Neural progenitor cell (in vitro differentiated cells): ENCODE data around the gene HOXB7. TPM values are rescaled to one million over a fixed set of nuclear protein-coding genes. Genes with fewer than 3 reads are reported as not detected.

Source experiments
- DNase-seq: peaks from one replicate; pipeline ENCODE4 v3.0.0-alpha.2; 2016; ENCODE audit warnings: low spot score
- H2AFZ ChIP-seq: fragments of 200-600 bp; sonication (generic); replicated peaks from 2 replicates; pipeline ENCODE4 v1.6.1; 2016; ENCODE audit warnings: antibody characterized with exemption
- H3F3A ChIP-seq: fragments of 200-600 bp; sonication (generic); 2 replicates; pipeline ENCODE4 v1.6.1; 2016; ENCODE audit warnings: antibody characterized with exemption, low read depth
- H3K27ac ChIP-seq: fragments of 200-600 bp; sonication (generic); 2 replicates; pipeline ENCODE4 v1.5.1; 2016; ENCODE audit warnings: mild to moderate bottlenecking
- H3K27me3 ChIP-seq: fragments of 200-600 bp; sonication (generic); 2 replicates; pipeline ENCODE4 v1.6.1; 2016; ENCODE audit warnings: mild to moderate bottlenecking, moderate library complexity
- H3K36me3 ChIP-seq: fragments of 200-600 bp; sonication (generic); 2 replicates; pipeline ENCODE4 v1.5.1; 2016
- H3K4me1 ChIP-seq: fragments of 200-600 bp; sonication (generic); 2 replicates; pipeline ENCODE4 v1.6.1; 2016; ENCODE audit warnings: mixed run types
- H3K4me2 ChIP-seq: fragments of 200-600 bp; sonication (generic); 2 replicates; pipeline ENCODE4 v1.6.1; 2016
- H3K4me3 ChIP-seq: fragments of 200-600 bp; sonication (generic); 2 replicates; pipeline ENCODE4 v1.5.1; 2016
- H3K79me2 ChIP-seq: fragments of 200-600 bp; sonication (generic); 2 replicates; pipeline ENCODE4 v1.6.1; 2016; ENCODE audit warnings: low read depth
- H3K9ac ChIP-seq: fragments of 200-600 bp; sonication (generic); 2 replicates; pipeline ENCODE4 v1.6.1; 2016
- H3K9me3 ChIP-seq: fragments of 200-600 bp; sonication (generic); 2 replicates; pipeline ENCODE4 v1.5.1; 2016; ENCODE audit warnings: low read depth
- H4K20me1 ChIP-seq: fragments of 200-600 bp; sonication (generic); 2 replicates; pipeline ENCODE4 v1.6.1; 2016; ENCODE audit warnings: low read depth
- H3K27ac Mint-ChIP-seq: 3 replicates; pipeline ENCODE4 v1.8.0; 2021; ENCODE audit warnings: mixed read lengths
- H3K27me3 Mint-ChIP-seq: 2 replicates; pipeline ENCODE4 v1.8.0; 2022; ENCODE audit warnings: low read depth, mild to moderate bottlenecking, inconsistent platforms, moderate library complexity, mixed read lengths; ENCODE audit not compliant: insufficient read depth
- H3K36me3 Mint-ChIP-seq: 3 replicates; pipeline ENCODE4 v1.8.0; 2021; ENCODE audit warnings: mixed read lengths
- H3K4me1 Mint-ChIP-seq: 3 replicates; pipeline ENCODE4 v1.8.0; 2021; ENCODE audit warnings: mixed read lengths
- H3K4me3 Mint-ChIP-seq: 3 replicates; pipeline ENCODE4 v1.8.0; 2021; ENCODE audit warnings: mild to moderate bottlenecking, moderate library complexity, mixed read lengths
- H3K9me3 Mint-ChIP-seq: 3 replicates; pipeline ENCODE4 v1.8.0; 2020; ENCODE audit warnings: mixed read lengths
- EZH2 ChIP-seq: fragments of 200-600 bp; sonication (generic); IDR thresholded peaks from 2 replicates; pipeline ENCODE4 v1.6.1; 2017; ENCODE audit warnings: antibody characterized with exemption, mild to moderate bottlenecking, moderate library complexity
- EZH2phosphoT487 ChIP-seq: fragments of 200-600 bp; sonication (generic); IDR thresholded peaks from 2 replicates; pipeline ENCODE4 v1.6.1; 2017; ENCODE audit warnings: antibody characterized with exemption
- total RNA-seq: library from RNA; depleted of rRNA; stranded (reverse); fragments of >200 nt; gene quantifications from 2 replicates; pipeline ENCODE4 v1.2.3, GENCODE V29; 2015; ENCODE audit warnings: low replicate concordance
- TF ChIP-seq, protein P1 (sequence below): fragments of 200-600 bp; sonication (generic); IDR thresholded peaks from 2 replicates; pipeline ENCODE4 v1.5.1; 2017; ENCODE audit warnings: antibody characterized with exemption, mild to moderate bottlenecking

HOXB7 gene
- total RNA-seq, 1 donor from 2014 or later, result not detected

DNA sequence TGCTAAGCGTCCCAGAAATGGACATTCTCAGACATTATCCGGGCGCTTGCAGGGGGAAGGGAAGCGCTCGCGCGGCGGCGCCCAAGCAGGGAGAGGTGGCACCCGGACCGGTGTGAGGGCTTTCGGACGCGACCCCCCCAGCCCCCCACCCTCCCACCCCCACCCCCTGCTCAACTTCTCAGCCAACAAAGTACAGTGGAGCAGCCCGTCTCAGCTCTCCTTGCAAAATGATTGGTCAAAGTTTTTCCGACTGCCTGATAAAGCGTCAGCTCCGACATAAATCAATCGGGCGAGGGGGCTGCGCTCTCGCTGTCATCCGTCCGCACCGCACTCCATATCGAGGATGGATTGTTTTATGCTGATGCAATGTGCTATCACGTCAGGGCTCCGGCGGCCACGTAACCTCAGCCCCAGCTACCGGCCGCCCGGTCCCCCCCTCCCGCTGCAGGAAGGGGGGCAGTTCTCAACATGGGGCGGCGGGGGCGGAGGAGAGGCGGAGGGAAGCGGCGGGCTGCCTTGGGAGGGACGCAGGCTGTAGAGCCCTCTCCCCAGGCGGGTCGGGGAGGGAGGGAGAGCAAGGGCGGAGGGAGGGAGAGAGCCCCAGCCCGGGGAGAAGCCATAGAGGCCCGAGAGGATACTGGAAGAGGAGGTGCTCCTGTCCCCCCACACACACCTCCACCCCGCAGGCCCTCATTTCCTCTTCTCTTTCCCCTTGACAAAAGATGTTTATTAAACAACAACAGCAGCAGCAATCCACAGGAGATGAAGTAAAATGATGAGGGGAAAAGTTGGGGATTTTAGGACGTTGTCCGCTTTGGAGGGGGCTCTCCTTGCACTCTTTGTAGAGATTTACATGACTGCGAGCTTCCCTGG, 15.7 kb upstream of the HOXB7 start, which contains the start of gene HOXB9:
HOXB9 (minus strand) TSS at position 114 of the 873 bp plus-strand sequence; CDS start at position 25, 89 bp downstream.
- peak; percentile 83 for TF ChIP-seq EZH2
- TF ChIP-seq, protein P1, sequence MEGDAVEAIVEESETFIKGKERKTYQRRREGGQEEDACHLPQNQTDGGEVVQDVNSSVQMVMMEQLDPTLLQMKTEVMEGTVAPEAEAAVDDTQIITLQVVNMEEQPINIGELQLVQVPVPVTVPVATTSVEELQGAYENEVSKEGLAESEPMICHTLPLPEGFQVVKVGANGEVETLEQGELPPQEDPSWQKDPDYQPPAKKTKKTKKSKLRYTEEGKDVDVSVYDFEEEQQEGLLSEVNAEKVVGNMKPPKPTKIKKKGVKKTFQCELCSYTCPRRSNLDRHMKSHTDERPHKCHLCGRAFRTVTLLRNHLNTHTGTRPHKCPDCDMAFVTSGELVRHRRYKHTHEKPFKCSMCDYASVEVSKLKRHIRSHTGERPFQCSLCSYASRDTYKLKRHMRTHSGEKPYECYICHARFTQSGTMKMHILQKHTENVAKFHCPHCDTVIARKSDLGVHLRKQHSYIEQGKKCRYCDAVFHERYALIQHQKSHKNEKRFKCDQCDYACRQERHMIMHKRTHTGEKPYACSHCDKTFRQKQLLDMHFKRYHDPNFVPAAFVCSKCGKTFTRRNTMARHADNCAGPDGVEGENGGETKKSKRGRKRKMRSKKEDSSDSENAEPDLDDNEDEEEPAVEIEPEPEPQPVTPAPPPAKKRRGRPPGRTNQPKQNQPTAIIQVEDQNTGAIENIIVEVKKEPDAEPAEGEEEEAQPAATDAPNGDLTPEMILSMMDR, result no peak
- TF ChIP-seq EZH2phosphoT487, result no peak
- H3K27me3 ChIP-seq, result peaks cover 100% of the 10 kb centered on the region
- no peaks in the 10 kb centered on the region for H3K9me3 ChIP-seq
- Mint-ChIP-seq H3K27me3 (peaks cover 90% of the 10 kb centered on the region), H3K27ac (no peak within 1 kb of the TSS), H3K9me3 (peaks cover 15% of the 10 kb centered on the region), H3K4me3 (peak within 1 kb of the TSS; percentile 67), H3K36me3 (no peaks in the 10 kb centered on the region), H3K4me1 (peaks cover 6% of the 10 kb centered on the region)
- H3K36me3 ChIP-seq, result no peaks in the 10 kb centered on the region
- no peaks in the 10 kb centered on the region for H3K79me2 ChIP-seq
- H3K4me2 ChIP-seq, result peak within 1 kb of the TSS; percentile 69
- H3K9ac ChIP-seq, result no peak within 1 kb of the TSS
- no peak within 1 kb of the TSS for H3K27ac ChIP-seq
- H3F3A ChIP-seq, result peaks cover 4% of the 10 kb centered on the region
- peaks cover 99% of the 10 kb centered on the region for H4K20me1 ChIP-seq
- peaks cover 9% of the 10 kb centered on the region for H3K4me1 ChIP-seq
- peak within 1 kb of the TSS; percentile 7 for H3K4me3 ChIP-seq
- no peak within 1 kb of the TSS for H2AFZ ChIP-seq
- peak; percentile 52 for DNase-seq

DNA sequence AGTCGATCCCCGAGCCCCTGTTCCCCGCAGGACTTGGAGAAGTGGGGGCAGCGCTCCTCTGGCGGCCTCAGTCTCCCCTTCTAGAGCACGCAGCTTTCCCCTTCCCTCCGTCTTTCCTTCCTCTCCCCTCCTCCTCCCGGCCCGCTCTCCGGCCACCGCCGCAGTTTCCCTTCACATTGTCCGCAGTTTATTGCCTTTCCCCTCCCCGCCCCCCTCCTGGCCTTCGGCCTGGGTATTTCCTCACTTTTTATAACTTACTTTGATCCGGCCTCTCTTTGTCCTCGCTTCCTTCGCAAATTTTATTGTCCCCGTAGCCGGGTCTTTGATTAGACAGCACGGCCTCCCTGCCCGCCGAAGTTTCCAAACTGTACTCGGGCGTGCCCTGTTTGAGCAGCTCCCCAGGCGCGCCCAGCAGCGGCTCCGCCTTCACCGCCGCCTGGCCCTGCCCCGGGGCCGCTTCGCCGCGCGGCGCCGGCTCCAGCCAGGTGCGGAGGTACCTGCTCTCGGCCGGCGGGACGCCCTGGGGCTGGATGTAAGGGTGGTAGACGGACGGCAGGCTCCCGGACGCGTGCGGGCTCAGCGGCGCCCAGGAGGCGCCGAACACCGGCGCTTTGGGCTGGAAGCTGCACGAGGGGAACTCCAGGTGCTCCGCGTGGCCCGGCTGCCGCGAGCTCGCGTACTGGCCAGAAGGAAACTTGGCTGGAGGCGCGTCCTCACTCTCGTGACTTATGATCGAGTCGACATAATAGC, 14.9 kb upstream of the HOXB7 start:
- H3K4me1 Mint-ChIP-seq, result peaks cover 6% of the 10 kb centered on the region
- Histone ChIP-seq H3K9ac (no peak overlapping the region), H3K9me3 (no peaks in the 10 kb centered on the region), H2AFZ (no peak overlapping the region), H3K4me1 (peaks cover 9% of the 10 kb centered on the region), H3K79me2 (no peaks in the 10 kb centered on the region), H3K4me2 (peak overlapping the region; percentile 69), H3K27ac (no peak overlapping the region), H3K36me3 (no peaks in the 10 kb centered on the region), H3K27me3 (peaks cover 100% of the 10 kb centered on the region), H3K4me3 (peak overlapping the region; percentile 7), H3F3A (peaks cover 4% of the 10 kb centered on the region), H4K20me1 (peaks cover 99% of the 10 kb centered on the region)
- peak overlapping the region; percentile 67 for H3K4me3 Mint-ChIP-seq
- H3K27ac Mint-ChIP-seq, result no peak overlapping the region
- DNase-seq, result peak; percentile 63
- TF ChIP-seq EZH2 (peak; percentile 95), EZH2phosphoT487 (peak; percentile 99)
- TF ChIP-seq, protein P1, result no peak
- H3K27me3 Mint-ChIP-seq, result peaks cover 89% of the 10 kb centered on the region
- H3K36me3 Mint-ChIP-seq, result no peaks in the 10 kb centered on the region
- peaks cover 13% of the 10 kb centered on the region for H3K9me3 Mint-ChIP-seq

DNA sequence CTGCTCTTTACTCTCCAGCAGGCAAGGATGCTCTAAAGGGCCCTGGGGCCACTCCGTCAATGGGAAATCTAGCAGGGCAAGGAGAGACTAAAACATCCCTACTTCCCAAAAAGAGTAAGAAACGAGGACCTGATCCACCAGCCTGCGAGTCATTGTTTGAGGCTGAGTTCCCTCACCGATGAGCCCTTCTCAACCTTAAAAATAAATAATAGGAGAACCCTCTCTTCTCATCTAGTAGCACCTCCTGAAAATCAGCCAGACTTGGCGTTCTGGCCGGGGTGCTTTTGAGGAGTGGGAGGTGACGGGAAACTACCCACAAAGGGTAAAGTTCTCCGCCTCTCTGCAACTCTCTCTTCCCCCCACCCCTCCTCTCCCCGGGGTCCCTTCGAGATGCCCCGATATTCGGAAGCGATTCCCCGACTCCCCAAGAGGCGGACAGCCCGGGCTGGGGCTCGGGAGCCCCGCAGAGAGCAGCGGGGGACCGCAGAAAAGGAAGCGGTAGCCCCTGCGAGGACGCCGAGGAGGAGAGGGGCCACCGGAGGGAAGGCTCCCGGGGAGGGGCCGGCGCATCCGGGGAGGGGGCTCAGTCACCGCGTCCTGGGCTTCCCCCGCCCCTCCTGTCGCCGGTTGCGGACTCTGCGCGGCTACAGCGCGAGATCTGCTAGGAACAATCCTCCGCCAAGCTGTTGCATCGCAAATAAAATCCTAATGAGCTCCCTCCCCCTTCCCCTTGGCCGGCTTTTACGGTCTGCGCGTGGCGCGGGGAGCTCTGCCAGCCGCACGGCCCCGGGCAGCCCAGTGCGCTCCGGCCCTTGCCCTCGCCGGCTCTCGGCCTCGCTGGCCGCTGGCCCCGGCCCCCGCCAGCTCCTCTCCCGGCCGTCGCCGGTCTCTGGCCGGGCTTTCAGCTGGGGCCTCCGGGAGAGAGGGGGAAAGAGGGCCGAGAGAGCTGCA, 14.0 kb upstream of the HOXB7 start:
- H3K4me3 ChIP-seq, result peak overlapping the region; percentile 7
- no peak overlapping the region for H3K4me3 Mint-ChIP-seq

More for the DNA sequence above, 14.0 kb upstream of the HOXB7 start:
- Histone ChIP-seq H3F3A (peaks cover 4% of the 10 kb centered on the region), H3K36me3 (no peaks in the 10 kb centered on the region), H3K27ac (no peak overlapping the region), H3K9ac (no peak overlapping the region), H3K4me1 (peaks cover 9% of the 10 kb centered on the region), H3K4me2 (peak overlapping the region; percentile 69), H2AFZ (no peak overlapping the region), H3K9me3 (no peaks in the 10 kb centered on the region), H4K20me1 (peaks cover 99% of the 10 kb centered on the region), H3K27me3 (peaks cover 100% of the 10 kb centered on the region), H3K79me2 (no peaks in the 10 kb centered on the region)
- Mint-ChIP-seq H3K9me3 (peaks cover 13% of the 10 kb centered on the region), H3K36me3 (no peaks in the 10 kb centered on the region), H3K27me3 (peaks cover 89% of the 10 kb centered on the region), H3K4me1 (peaks cover 6% of the 10 kb centered on the region), H3K27ac (no peak overlapping the region)
- TF ChIP-seq EZH2phosphoT487 (no peak), EZH2 (peak; percentile 95)
- DNase-seq, result peak; percentile 65
